Astrocyte of the spinal cord (primary cell): Measurements from ENCODE around the gene ATPAF1.
"Not testable (repeated sequence)": the region's sequence is repeated elsewhere in the genome, so short reads cannot be mapped to it uniquely, and the experiment has no call there.

Experiments
- DNase-seq: peaks from one replicate; pipeline ENCODE4 v3.0.0; 2011; ENCODE audit warnings: low read depth, low spot score
- H3K4me3 ChIP-seq: 2 replicates; pipeline ENCODE4 v1.5.1; 2011; ENCODE audit warnings: low read depth, mild to moderate bottlenecking, low read length, moderate library complexity
- CTCF ChIP-seq: IDR thresholded peaks from 2 replicates; pipeline ENCODE4 v1.5.1; 2012; ENCODE audit warnings: low read depth, mild to moderate bottlenecking, low read length, inconsistent platforms
- in situ Hi-C: cut with HindIII; loops from 2 replicates; pipeline ENCODE4 v1.10.0; 2017; ENCODE audit warnings: low sequenced_read_pairs

Gene ATPAF1

DNA sequence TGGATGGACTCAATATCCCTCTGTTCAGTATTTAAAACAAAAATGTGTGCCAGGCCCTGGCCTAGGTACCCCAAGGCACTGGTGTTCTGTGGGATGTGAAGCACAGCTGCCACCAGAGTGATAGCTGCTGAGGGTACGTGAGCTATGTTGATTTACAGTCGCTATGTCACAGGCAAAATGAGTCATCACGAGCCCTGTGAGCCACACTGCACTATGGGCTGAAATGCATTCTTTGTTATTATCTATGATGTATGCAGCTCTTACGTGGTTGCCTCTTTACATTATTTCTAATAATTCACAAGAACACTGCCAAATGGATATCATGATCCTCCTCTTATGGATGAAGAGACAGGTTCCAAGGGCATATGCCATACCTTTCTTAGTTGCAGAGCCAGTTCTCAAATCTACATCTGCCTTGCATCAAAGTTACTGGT lies 5.6 kb upstream of the ATPAF1 start:
- DNase-seq = peak; percentile 42
- H3K4me3 ChIP-seq = no peak overlapping the region
- in situ Hi-C loops = no loop called here
- no peak for TF ChIP-seq CTCF

DNA sequence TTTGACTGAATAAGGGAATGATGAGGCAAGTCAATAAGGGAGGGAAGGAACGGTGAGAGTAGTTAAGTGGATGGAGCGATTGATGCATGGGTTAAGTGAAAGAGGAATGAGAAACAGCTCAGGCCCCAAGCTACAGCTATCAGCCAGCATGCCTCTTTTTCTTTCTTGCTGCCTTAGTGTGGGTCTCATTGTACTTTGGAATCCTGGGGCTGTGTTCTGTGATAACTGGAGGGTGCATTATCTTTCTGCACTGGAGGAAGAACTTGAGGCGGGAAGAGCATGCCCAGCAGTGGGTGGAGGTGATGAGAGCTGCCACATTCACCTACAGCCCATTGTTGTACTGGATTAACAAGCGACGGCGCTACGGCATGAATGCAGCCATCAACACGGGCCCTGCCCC lies 4.5 kb upstream of the ATPAF1 start:
- no peak overlapping the region for H3K4me3 ChIP-seq
- no peak for DNase-seq
- TF ChIP-seq CTCF = no peak
- in situ Hi-C loops = no loop called here

DNA sequence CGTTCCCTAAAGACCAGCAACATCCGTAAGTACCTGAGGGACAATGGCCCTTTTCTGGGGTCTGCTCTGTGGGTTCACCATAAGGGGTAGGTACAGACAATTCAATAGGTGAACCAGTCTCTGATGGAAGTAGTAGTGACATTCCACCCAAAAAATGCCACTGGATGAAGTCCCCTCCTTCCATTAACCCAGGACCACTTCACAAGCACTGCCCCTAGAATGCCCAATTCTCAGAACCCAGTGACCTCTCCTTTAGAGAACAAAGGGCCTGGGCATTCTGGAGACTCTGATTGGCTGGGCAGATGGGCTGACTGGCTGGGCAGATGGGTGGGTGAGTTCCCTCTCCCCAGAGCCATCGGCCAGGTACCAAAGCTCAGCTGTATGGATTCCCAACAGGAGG lies 3.4 kb upstream of the ATPAF1 start, which contains the start of gene TEX38:
TEX38 (plus strand) TSS at position 301 of the 400 bp plus-strand sequence; CDS start at position 382, 81 bp downstream.
- no peak within 1 kb of the TSS for H3K4me3 ChIP-seq
- no peak for TF ChIP-seq CTCF
- in situ Hi-C loops = no loop called here
- no peak for DNase-seq

DNA sequence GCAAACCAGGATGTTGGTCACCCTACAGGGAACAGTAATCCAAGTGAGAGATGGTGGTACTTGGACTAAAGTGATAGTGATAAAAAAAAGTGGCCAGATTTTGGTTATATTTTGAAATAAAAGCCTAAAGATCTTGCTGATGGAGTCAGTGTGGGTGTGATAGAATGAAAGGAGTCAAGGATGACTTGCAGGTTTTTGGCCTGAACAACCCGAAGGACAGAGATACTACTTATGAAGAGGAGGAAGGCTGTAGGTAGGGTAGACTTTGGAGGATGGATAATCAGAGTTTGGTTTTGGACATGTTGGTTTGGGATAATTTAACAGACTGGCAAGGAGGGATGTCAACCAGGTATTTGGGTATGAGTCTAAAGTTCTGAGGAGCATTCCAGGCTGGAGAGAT lies 2.0 kb upstream of the ATPAF1 start:
- in situ Hi-C loops = no loop called here
- no peak for TF ChIP-seq CTCF
- H3K4me3 ChIP-seq = no peak overlapping the region
- DNase-seq = no peak

- TF ChIP-seq CTCF = no peak
- H3K4me3 ChIP-seq = no peak overlapping the region
- no peak for DNase-seq
- in situ Hi-C loops = no loop called here
Observed at GRCh38 chr1:46665983-46666382, 2.2 kb downstream of the ATPAF1 start.

DNA sequence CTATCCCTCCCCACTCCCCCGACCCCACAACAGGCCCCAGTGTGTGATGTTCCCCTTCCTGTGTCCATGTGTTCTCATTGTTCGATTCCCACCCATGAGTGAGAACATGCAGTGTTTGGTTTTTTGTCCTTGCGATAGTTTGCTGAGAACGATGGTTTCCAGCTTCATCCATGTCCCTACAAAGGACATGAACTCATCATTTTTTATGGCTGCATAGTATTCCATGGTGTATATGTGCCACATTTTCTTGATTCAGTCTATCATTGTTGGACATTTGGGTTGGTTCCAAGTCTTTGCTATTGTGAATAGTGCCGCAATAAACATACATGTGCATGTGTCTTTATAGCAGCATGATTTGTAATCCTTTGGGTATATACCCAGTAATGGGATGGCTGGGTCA lies 5.2 kb downstream of the ATPAF1 start:
- in situ Hi-C loops, DNase-seq, H3K4me3 ChIP-seq: not testable (repeated sequence)

DNA sequence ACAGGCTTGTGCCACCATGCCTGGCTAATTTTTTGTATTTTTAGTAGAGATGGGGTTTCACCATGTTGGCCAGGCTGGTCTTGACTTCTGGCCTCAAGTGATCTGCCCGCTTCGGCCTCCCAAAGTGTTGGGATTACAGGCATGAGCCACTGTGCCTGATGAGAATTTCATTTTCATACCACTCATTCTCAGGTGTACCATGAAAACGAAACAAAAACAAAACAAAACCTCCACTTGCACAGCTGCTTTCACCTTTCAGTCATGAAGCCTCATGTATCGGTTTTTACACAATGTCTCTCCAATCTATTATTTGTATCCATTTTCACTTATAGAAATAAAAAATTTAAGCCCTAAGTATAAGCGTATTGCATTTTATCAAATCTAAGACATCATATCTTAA lies 8.0 kb downstream of the ATPAF1 start:
- in situ Hi-C loops, H3K4me3 ChIP-seq, DNase-seq: not testable (repeated sequence)

- no peak for TF ChIP-seq CTCF
- no peak for DNase-seq
- H3K4me3 ChIP-seq = no peak overlapping the region
- in situ Hi-C loops = no loop called here
Observed at GRCh38 chr1:46659307-46659870, 8.8 kb downstream of the ATPAF1 start.
